ENCODE results near the gene HS1BP3. TPM values are rescaled to one million over a fixed set of nuclear protein-coding genes. Genes with fewer than 3 reads are reported as not detected.

HS1BP3 gene
- total RNA-seq, 1 experiment from 2014 or later = 26.4 TPM

- no TSS peak for BruUV-seq (replicated peaks)
- no peaks in the 10 kb centered on the region for H3K27me3 Mint-ChIP-seq (ENCODE audit: unreplicated experiment)
- TF ChIP-seq CTCF (IDR thresholded peaks at IDR 0.05; ENCODE audit: unreplicated experiment) = no peak
- H3K4me3 Mint-ChIP-seq (ENCODE audit: low read depth, unreplicated experiment) = no peak overlapping the region
- DNase-seq = no peak
- peaks cover 22% of the 10 kb centered on the region for H3K4me1 Mint-ChIP-seq (ENCODE audit: low read depth, unreplicated experiment)
- no peaks in the 10 kb centered on the region for H3K9me3 Mint-ChIP-seq (ENCODE audit: low read depth, unreplicated experiment)
- intact Hi-C loops (cut with micrococcal nuclease; ENCODE audit: unreplicated experiment) = no loop called here
- CTCF ChIA-PET = interaction anchor here (0.6 kb wide), 1 partner anchor 126 kb away, joined by 3 read pairs; no protein-coding TSS in a partner anchor
- H3K36me3 Mint-ChIP-seq (ENCODE audit: insufficient read depth, unreplicated experiment) = peaks cover 9% of the 10 kb centered on the region
- H3K27ac Mint-ChIP-seq (ENCODE audit: unreplicated experiment) = no peak overlapping the region
These were observed 76.0 kb downstream of the HS1BP3 start for GRCh38 chr2:20574930-20575329.

- CTCF ChIA-PET = no interaction called here
- H3K27ac Mint-ChIP-seq (ENCODE audit: unreplicated experiment) = no peak overlapping the region
- H3K36me3 Mint-ChIP-seq (ENCODE audit: insufficient read depth, unreplicated experiment) = peaks cover 5% of the 10 kb centered on the region
- no TSS peak for BruUV-seq (replicated peaks)
- no peak for TF ChIP-seq CTCF (IDR thresholded peaks at IDR 0.05; ENCODE audit: unreplicated experiment)
- H3K9me3 Mint-ChIP-seq (ENCODE audit: low read depth, unreplicated experiment) = no peaks in the 10 kb centered on the region
- H3K27me3 Mint-ChIP-seq (ENCODE audit: unreplicated experiment) = no peaks in the 10 kb centered on the region
- no peak overlapping the region for H3K4me3 Mint-ChIP-seq (ENCODE audit: low read depth, unreplicated experiment)
- DNase-seq = no peak
- intact Hi-C loops (cut with micrococcal nuclease; ENCODE audit: unreplicated experiment) = no loop called here
- peaks cover 22% of the 10 kb centered on the region for H3K4me1 Mint-ChIP-seq (ENCODE audit: low read depth, unreplicated experiment)
These were observed 76.4 kb downstream of the HS1BP3 start for GRCh38 chr2:20574423-20574911.

GRCh38 chr2:20573620-20574422, 77.1 kb downstream of the HS1BP3 start:
- Mint-ChIP-seq H3K9me3 (ENCODE audit: low read depth, unreplicated experiment) (no peaks in the 10 kb centered on the region), H3K4me3 (ENCODE audit: low read depth, unreplicated experiment) (no peak overlapping the region), H3K36me3 (ENCODE audit: insufficient read depth, unreplicated experiment) (no peaks in the 10 kb centered on the region), H3K27ac (ENCODE audit: unreplicated experiment) (no peak overlapping the region), H3K27me3 (ENCODE audit: unreplicated experiment) (no peaks in the 10 kb centered on the region), H3K4me1 (ENCODE audit: low read depth, unreplicated experiment) (peaks cover 27% of the 10 kb centered on the region)
- no peak for DNase-seq
- intact Hi-C loops (cut with micrococcal nuclease; ENCODE audit: unreplicated experiment) = no loop called here
- no peak for TF ChIP-seq CTCF (IDR thresholded peaks at IDR 0.05; ENCODE audit: unreplicated experiment)
- BruUV-seq (replicated peaks) = no TSS peak
- CTCF ChIA-PET = interaction anchor here (1.0 kb wide), 1 partner anchor 11 kb away, joined by 3 read pairs; no protein-coding TSS in a partner anchor

- no TSS peak for BruUV-seq (replicated peaks)
- no peak overlapping the region for H3K27ac Mint-ChIP-seq (ENCODE audit: unreplicated experiment)
- intact Hi-C loops (cut with micrococcal nuclease; ENCODE audit: unreplicated experiment) = no loop called here
- no peak for DNase-seq
- no peak for TF ChIP-seq CTCF (IDR thresholded peaks at IDR 0.05; ENCODE audit: unreplicated experiment)
- H3K9me3 Mint-ChIP-seq (ENCODE audit: low read depth, unreplicated experiment) = no peaks in the 10 kb centered on the region
- no peaks in the 10 kb centered on the region for H3K36me3 Mint-ChIP-seq (ENCODE audit: insufficient read depth, unreplicated experiment)
- CTCF ChIA-PET = no interaction called here
- H3K4me3 Mint-ChIP-seq (ENCODE audit: low read depth, unreplicated experiment) = no peak overlapping the region
- H3K4me1 Mint-ChIP-seq (ENCODE audit: low read depth, unreplicated experiment) = peaks cover 38% of the 10 kb centered on the region
- no peaks in the 10 kb centered on the region for H3K27me3 Mint-ChIP-seq (ENCODE audit: unreplicated experiment)
These were observed 78.7 kb downstream of the HS1BP3 start for GRCh38 chr2:20572221-20572620.
